NCI-H2196 treated with DMSO at 0.1 percent for 48 hours (cell line): ENCODE data around the gene TOMM22.

Experiments
- DNase-seq: peaks from one replicate; lab custom pipeline; 2025; ENCODE audit not compliant: unreplicated experiment; lab: John Stamatoyannopoulos, UW

Gene TOMM22

DNA sequence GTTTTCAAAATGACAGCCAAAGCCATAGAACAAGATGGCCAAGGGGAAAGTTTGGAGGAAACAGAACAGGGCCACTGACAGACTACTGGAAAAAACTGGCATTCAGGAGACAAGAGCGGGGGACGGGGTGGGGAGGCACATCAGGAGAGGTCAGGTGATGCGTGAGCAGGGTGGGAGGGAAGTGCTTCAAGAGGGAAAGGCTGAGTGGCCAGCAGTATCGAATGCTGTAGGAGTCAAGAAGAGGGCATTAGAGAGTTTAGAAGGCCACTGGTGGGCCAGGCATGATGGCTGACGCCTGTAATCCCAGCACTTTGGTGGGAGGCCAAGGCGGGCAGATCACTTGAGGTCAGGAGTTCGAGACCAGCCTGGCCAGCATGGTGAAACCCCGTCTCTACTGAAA, 32.2 kb downstream of the TOMM22 start:
- DNase-seq: no peak

GRCh38 chr22:38715176-38715764, 33.5 kb downstream of the TOMM22 start:
- DNase-seq: no peak

- no peak for DNase-seq
These were observed 34.1 kb downstream of the TOMM22 start for GRCh38 chr22:38715852-38716251.

DNA sequence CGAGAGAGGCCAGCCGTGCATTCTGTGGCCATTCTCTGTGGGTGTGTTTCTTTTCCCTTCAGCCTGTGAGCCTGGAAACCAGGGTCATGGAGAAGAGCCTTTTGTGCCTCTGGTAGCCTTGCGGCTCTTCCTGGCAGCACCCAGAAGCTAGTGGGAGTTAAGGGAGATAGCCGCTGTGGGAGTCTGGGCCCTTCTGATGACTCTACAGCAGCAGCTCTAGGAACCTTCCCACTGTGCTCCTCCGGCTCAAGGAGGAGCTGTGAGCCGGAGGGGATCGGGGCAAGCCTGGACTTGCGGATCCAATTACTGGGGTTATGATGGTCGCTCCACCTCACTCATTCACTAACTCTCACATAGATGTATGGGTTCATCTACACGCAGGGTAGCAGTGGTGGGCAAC, 34.5 kb downstream of the TOMM22 start:
- no peak for DNase-seq

DNA sequence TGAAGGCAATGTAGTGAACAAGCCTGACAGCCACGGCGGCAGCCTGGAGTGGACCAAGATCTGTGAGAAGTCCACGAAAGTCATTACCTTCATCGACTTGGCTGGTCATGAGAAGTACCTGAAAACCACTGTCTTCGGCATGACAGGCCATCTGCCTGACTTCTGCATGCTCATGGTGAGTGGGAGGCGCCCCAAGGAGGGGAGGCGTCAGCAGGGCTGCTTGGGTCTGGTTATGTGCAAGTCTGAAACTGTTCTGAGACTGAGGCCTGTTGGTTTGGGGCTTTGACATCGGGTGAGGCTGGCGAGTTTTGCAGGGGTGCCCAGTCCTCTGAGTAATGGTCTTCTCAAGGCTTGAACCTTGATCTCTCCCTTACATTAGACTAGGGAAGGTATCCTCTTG, 35.1 kb downstream of the TOMM22 start:
- DNase-seq: no peak

GRCh38 chr22:38717244-38717643, 35.5 kb downstream of the TOMM22 start:
- DNase-seq: no peak

DNA sequence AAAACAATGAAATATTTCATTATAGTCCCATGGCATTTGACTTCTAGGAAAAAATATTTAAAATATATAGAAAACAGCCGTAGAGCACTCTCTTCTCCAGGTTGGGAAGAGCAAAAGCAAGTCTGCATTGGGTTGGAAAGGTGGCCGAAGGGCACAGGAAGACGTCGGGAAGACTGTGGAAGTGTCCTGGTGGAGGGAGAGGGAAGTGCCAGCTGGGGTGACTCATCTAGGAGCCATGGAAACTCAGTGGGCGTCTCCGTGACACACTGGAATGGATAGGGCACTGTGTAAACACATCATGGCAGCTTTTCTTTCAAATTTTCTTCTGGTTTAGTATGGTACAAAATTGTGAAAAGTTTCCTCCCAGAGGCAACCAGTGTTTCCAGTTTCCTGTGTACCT, 36.7 kb downstream of the TOMM22 start:
- DNase-seq: no peak

GRCh38 chr22:38719196-38719595, 37.4 kb downstream of the TOMM22 start:
- DNase-seq: no peak

DNA sequence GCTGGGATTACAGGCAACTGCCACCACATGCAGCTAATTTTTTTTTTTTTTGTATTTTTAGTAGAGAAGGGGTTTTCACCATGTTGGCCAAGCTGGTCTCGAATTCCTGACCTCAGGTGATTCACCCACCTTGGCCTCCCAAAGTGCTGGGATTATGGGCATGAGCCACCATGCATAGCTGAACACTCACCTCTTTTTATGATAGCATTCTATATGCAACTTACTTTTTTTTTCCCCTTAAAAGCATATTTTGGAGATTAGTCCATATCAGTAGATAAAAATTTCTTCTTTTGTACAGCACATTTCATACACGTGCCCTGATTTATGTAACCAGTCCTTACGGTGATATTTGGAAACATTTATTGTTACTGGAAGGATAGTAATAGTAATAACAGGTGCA, 38.6 kb downstream of the TOMM22 start:
- no peak for DNase-seq

DNA sequence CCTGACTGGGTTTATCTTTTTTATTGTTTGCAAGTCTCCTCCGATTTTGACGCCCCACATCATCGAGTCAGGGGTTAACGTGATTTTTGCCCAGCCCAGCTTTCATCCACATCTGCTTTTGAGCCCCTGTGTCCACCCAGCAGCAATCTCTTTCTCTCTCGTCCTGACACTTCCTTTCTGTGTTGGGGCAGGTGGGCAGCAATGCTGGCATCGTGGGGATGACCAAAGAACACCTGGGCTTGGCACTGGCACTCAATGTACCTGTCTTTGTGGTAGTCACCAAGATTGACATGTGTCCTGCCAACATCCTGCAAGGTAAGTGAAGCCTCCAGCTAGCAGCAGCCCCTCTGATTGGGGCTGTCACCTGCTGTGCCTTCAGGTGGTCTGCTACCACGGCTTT, 39.8 kb downstream of the TOMM22 start:
- no peak for DNase-seq

DNA sequence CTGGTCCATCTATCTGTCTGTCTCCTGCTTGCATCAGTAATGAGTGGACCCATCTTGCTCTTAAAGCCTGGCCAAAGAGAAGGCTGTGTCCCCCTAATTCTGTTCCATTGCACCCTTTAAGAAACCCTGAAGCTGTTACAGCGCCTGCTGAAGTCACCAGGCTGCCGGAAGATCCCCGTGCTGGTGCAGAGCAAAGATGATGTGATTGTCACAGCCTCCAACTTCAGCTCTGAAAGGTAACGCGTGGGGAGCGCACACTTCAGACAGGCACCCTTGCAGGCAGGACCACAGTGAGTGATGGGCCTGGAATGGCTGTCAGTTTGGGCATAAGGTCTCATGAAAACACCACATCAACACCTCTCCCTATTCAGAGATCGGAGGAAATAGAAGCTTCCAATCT, 42.4 kb downstream of the TOMM22 start:
- no peak for DNase-seq

- peak; percentile 14 for DNase-seq
These were observed 43.3 kb downstream of the TOMM22 start for GRCh38 chr22:38724926-38725571.

DNA sequence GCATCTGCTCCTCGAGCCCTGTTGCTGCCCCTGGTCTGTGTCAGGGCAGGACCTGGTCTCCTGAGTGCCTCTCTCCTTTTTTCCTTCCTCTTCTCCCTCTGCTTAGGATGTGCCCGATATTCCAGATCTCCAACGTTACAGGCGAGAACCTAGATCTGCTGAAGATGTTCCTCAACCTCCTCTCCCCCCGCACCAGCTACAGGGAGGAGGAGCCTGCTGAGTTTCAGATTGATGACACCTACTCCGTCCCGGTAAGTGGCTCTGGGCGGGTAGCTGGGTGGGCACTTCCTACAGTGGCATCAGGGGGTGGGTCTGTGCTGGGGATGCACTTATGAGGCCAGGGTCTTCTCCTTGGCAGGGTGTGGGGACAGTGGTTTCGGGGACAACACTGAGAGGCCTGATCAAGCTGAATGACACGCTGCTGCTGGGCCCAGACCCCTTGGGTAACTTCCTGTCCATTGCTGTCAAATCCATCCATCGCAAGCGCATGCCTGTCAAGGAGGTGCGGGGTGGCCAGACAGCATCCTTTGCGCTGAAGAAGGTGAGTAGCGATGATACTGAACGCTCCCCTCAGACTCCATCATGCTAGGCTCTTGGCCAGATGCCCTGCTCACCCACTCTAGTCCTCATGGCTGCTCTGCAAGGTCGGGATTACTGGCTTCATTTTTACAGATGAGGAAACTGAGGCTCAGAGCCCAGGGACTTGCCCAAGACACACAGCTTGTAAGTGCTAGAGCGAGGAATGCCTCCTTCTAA, 44.3 kb downstream of the TOMM22 start:
- DNase-seq: no peak

- no peak for DNase-seq
These were observed 45.4 kb downstream of the TOMM22 start for GRCh38 chr22:38727123-38727522.

DNA sequence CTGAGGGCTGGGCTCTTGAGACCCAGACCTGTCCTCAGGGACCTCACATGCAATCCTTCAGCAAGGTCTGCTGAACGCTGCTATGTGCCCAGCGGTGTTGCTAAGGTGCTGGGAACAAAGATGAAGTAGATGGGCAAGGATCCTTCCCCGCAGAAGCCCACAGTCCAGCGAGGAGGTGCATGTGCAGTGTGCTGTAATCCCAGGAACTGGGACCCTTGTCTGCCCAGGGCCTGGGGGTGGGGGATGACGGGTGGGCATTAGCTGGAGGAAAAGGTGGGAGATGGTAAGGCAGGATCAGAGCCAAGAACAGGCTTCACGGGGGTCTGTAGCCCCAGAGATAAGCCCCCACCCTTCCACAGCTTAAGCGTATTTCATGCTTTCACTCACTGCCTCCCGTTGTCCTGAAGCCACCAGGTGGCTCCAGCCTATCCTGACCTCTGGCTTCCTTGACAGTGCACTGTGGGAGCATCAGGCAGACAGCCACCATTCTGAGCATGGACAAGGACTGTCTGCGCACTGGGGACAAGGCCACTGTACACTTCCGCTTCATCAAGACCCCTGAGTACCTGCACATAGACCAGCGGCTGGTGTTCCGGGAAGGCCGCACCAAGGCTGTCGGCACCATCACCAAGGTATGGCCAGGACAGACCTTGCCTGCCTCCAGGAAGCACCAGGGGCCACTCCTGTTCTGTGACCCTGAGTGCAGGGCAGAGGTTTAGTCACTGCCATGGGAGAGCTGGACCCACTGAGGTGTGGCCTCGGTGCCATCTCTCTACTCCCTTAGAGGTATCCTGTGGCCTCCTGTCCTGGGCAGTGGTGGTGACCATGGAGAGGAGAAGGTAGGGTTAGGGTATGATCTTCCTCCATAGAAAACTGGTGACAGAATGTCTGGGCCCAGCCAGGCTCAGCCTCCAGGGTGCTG, 46.0 kb downstream of the TOMM22 start:
- no peak for DNase-seq

DNA sequence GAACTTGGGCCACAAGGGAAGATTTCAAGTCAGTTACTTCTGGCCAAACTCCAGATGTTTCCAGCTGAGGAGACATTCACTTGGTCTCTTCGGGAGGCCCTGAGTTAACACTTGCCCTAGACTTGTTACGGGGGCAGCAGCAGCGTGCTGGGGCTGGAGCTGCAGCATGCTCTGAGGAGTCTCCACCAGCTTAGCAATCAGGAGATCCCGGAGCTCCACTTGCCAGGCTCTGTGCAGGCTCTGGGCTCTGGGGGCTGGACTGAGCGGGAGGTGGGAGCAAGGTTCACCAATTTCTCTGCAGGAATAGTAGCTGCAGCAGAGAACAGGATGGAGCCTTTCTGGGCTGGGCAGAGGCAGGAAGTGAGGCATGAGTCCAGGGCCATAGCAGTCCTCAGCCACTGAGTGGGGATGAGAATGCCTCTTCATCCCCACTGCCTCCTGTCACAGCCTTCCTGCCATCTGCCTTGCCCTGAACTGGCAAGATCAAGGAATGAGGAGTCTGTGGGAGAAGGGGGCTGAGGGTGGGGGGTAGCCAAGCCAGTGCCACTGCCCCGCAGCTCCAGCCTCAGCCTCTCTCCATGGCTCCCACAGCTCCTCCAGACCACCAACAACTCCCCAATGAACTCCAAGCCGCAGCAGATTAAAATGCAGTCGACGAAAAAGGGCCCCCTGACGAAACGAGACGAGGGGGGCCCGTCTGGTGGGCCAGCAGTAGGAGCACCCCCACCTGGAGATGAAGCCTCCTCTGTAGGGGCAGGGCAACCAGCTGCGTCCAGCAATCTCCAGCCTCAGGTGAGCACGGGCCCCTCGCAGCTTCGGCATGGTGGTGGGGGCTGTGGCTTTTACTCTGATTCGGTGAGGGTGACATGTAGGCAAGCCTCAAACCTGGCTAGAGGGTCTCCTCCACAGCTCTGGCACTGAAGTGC, 47.4 kb downstream of the TOMM22 start:
- DNase-seq: no peak

- DNase-seq: no peak
These were observed 48.2 kb downstream of the TOMM22 start for GRCh38 chr22:38729946-38730345.

- no peak for DNase-seq
These were observed 48.7 kb downstream of the TOMM22 start for GRCh38 chr22:38730411-38730871.

GRCh38 chr22:38731703-38732161, 50.0 kb downstream of the TOMM22 start:
- no peak for DNase-seq

- no peak for DNase-seq
These were observed 50.6 kb downstream of the TOMM22 start for GRCh38 chr22:38732251-38732815.
